GM21786 (cell line): ENCODE data around the gene SLC2A9.
A peak's percentile ranks its signal among the peaks of the same experiment; 100 is the strongest.
"Not testable (repeated sequence)": the region's sequence is repeated elsewhere in the genome, so short reads cannot be mapped to it uniquely, and the experiment has no call there.

Experiments
- ATAC-seq: cut with Tn5 transposase; IDR thresholded peaks from one replicate; pipeline ENCODE4 v1.9.1; 2021; ENCODE audit not compliant: unreplicated experiment

The SLC2A9 gene

DNA sequence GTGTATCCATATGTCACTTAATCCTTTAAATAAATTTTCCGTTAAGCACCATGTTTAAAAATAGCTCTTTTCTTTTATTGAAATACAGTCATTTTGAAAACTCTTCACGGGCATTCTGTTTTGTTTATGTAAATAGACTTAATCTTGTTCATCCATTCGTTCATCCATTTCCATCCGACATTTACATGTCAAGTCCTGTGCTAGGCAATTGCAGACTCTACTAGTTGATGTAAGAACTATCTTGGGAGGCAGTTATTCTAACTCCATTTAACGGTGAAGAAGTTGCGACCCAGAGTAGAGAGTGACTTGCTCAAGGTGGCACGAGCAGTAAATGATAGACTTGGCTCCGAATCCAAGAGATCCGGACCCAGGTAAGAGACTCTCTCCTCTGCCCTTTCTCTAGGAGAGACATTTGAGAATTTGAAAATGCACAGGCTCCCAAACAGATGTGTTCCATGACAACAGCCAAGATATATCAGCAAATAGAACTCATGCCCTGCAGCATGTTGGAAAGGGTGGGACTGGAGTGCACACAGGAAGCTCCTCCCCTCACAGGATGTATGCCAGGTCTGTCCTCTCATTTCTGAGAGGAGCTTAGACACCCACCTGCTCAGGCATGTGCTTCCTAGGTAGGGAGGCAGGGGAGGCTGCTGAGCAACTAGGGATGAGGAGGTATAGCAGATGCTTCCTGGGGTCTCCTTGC, 175.4 kb downstream of the SLC2A9 start:
- ATAC-seq, result no peak

DNA sequence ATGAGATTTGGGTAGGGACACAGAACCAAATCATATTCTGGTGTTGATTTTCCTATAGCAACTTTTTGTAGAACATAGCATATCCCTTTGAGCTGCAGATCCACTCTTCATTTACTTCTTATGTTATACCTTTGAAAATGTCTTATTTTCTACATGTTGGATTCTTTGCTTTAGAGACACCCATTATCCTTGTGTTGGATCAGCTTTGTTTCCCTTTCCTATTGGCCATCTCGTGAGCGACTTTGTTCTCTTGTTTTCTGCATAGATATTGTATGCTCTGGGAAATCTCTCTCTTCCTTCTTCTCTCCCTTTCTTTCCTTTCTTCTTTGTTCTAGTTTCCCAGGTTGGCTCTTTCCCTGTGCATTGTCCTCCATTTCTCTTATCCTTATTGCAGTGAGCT, 180.2 kb downstream of the SLC2A9 start:
- no peak for ATAC-seq

DNA sequence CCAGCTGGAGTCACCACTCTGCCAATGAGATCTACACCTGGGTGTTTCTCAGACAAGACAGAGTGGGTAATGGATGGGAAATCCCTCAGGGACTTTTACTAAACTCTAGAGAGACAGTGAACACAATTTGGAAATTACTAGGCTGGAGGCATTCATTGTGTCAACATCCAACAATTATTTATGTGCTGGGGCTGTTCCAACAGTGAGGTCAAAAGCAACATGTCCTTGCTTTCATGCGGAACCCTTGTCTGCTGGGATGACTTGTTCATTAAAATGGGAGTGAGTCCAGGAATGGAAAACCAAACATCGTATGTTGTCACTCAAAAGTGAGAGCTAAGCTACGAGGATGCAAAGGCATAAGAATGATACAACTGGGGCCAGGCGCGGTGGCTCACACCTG, 185.9 kb downstream of the SLC2A9 start:
- ATAC-seq, result no peak

DNA sequence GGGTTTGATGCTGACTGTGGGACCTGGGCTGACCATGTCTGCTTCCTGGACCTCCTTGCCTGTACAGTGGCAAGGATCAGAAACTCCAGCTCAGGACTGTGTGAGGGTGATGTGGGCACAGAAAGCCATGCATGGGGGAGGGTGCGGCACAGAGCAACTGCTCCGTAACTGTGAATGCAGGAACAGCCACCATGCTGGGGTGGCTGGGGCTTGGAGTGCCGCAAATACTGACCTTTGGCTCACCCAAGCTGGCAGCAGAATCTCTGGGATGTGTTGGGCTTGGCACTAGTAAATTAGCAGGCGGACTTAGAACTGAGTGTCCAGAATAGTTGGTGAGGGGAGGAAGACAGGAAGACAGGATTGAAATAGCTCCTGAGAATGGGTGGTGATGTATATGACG, 187.9 kb downstream of the SLC2A9 start:
- ATAC-seq, result no peak

DNA sequence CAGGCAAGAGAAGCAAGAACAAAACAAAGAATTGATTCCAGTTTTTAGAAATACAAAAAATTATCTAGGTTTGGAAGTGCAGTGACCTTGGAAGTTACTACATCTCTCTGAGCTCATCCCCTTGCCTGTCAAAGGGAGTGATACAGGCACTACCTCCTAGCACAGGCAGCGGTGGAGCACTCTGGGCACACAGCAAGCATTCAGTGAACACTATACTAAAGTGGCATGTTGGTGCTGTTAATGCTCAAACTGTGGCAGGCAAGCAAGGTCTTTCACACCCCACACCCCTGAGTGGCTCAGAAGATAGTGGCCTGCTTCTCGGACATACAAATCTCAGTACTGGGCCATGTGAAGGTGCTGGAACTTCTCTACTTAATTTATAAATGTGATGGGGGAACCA, 188.7 kb downstream of the SLC2A9 start:
- ATAC-seq, result no peak

DNA sequence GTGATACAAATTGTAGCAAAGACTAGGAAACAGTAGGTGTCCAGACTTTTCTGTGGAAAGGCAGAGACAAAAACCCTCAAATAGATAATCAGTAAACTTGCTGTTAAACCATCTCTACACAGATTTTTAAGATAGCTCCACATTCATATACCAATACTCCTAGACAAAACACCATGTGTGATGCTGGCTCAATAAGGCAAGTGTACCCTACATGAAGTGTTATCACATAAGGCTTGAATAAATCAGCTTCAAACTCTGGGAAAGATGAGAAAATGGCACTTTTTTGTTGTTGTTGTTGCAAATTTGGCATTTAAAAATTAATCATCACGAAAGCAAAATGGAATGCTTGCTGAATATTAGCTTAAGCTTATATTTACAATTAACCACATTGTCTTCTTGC, 194.7 kb downstream of the SLC2A9 start:
- ATAC-seq, result no peak

DNA sequence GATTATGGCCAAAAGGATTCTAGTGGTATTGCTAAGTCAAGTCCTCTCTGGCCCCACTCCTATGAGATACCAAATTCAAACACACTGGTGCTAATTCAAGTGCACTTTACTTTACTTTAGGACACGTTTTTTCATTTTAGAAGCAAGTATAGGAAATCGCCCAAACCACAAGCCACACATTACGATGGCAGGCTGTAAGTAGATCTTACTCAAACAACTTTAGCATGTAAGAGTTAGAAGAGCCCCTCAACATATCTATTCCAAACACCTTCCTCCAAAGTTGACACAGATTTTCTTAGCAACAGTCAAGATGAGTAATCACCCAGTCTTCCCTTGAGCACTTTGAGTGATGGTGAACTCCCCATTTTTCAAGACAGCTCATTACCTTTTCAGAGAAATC, 196.2 kb downstream of the SLC2A9 start:
- no peak for ATAC-seq

DNA sequence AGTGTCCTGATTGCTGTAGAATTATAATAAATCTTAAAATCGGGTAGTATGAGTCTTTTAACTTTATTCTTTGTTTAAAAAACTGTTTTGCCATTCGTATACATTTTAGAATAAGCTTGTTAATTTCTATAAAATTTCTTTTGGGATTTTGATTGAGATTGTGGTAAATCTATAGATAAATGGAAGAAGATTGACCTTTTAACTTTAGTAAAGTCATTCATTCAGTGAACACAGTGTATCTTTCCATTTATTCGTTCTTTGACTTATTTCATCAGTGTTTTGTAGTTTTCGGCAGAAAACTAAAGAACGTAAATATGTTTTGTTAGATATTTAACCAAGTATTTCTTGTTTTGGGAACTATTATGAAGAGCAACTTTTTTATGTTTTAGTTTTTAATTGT, 201.0 kb downstream of the SLC2A9 start:
- no peak for ATAC-seq

DNA sequence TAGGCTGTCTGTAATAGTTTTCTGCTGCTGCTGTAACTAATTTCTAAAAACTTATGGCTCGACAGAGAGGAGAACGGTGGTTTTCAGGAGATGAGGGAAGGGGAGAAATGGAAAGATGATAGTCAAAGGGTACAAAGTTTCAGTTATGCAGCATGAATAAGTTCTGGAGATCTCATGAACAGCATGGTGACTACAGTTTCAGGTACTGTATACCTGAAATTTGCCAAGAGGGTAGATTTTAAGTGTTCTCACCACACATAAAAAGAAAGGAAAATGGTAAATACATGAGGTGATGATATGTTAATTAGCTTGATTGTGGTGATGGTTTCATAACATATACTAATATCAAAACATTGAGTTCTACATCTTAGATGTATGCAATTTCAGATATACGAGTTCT, 205.0 kb downstream of the SLC2A9 start:
- no peak for ATAC-seq

DNA sequence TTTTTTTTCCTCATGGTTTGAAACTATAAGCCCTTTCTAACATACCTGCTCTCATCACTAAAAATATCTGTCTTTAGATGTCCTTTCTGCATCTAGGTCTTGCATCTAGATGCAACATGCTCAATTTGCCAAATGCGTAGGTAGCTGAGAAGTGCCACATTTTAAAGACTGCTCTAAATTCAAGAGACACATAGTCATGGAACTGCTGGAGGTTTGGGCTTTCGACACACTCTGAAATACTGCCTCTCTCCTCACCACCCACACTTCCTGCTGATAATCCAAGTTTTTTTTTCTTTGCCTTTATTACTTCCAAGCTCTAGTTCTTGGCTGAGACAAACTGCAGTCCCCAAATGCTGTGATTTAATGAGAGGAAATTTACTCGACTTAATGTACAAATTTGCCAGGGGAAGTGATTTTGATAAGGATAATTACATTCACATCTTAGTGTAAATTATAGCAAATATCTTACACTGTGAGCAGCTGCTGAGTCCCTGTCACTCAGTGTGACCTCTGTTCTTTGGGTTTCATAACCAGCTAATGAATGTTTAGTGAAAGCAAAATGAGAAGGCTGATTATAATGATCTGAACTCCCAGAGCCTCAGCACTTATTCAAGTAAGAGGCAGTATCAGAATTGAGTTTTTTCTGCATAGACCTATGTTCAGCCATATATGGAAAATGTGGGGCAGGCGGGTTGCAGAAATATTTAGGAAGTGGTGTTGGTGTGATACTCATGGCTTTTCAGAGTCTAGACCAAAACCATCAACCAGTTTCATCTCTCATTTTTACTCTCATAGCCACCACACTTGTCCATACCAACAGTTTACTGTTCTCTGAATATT, 208.6 kb downstream of the SLC2A9 start:
- ATAC-seq, result peak; percentile 85

DNA sequence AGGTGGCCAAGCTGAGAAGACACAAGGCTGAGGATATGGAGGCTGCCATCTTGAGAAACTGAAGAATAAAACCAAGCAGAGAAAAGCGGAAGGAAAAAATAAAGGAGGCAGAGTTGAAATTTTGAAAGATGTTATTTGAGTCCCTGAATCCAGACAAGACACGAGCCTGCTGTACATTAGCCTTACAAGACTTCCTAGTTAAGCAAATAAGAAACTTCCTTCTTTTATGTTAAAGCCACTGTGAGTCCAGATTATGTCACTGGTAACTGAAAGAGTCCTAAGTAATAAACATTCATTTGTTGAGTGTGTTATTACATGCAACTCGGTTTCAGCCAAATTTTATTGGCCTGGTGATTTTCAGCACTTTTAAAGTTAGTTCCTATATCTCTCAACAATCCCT, 209.5 kb downstream of the SLC2A9 start:
- no peak for ATAC-seq

DNA sequence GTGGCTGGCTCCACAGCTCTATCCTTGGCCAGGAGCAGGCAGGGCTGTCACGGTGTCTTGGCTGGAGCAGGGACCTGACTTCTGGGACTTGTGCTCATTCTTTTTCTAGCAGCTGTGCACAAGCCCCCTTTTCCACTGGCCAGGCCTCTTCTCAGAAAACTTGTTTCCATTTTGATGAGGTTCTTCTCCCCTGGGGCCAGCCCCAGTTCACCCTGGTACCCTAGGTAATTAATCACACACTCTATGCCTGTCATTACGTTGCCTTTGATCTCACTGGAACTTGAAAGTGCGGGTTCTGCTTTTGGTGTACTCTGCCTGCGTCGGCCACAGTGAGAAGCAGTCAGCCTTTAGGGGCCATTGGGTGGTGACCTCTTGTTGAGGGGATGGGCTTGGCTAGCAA, 213.2 kb downstream of the SLC2A9 start:
- no peak for ATAC-seq

DNA sequence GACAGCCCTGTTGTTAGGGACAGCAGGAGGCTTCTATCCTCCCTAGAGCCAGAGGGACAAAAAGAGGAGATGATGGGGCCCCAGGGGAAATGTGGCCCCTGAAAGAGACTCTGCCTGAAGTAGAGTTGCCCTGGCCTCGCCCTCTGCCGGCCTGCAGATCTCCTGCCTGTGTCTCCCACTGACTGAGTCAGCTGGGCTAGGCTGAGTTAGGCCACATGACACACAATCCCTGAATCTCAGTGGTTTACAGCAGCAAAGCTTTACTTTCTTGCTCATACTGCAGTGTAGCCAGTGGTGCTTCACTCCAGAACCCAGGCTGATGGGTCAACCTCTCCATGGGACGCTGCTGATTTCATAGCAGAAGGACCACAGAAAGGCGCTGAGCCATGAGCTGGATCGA, 216.4 kb downstream of the SLC2A9 start:
- no peak for ATAC-seq

DNA sequence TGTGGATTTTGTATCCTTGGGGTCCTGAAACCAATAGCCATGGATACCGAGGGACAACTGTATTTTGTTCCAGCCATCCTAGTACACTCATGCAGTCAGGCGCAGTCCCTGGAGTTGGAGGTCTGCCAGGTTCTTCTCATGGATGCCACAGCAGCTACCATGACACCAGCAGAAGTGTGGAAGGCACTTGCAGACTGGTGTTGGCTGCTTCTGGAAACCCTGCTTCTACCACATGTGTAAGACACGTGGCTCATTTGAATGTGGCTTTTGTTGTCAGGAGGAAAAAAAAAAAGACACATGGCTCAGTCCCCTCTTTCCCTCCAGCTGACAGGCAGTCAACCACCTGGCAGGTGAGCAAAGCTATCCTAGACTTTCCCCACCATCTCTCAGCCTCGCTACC, 220.4 kb downstream of the SLC2A9 start:
- ATAC-seq, result no peak

DNA sequence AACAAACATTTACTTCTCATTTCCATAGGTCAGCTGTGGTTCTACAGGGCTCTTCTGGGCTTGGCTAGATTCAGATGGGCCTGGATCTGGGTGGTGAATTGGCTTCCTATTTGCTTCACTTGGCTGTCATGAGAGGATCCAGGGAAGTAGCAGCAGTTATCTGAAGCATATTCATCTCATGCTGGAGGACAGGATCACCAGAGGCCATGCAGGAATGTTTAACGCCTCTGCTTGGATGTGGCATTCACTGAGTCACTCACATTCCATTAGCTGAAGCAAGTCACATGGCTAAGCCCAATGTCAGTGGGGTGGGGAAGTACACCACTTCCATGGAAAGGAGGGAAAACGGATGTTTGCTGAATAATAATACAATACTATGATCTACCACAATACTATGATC, 224.7 kb downstream of the SLC2A9 start:
- ATAC-seq, result not testable (repeated sequence)

DNA sequence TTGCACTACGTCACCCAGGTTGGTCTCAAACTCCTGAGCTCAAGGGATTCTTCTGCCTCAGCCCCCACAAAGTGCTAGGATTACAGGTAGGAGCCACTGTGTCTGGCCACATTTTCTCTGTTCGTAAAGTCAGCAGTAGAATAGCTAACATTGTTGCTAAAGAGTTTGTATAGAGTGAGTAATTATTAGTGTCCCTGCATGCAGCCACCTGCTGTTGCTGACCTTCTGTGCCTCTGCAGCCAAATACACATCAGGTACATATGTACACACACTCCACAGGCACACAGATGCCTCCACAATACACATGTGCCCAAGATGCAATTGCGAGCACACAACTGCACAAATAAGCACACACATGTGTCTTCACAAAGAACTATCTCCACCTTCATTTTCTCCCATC, 228.9 kb downstream of the SLC2A9 start:
- no peak for ATAC-seq

DNA sequence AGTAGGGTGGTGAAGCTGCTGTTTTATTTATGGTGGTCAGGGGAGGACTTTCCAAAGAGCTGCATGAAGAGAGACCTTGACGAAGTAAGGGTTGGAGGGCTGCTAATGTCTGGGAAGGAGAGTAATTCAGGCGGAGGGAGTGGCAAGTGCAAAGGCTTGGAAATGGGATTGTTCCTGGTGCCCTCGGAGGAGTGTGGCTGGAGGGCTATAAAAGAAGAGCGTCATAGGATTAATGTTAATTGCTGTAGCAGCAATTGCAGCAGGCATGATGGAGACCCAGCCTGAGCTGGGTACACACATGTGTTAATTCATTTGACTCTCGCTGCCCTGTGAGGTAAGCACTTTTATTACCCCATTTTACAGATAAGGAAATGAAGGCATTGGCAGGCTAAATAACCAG, 235.4 kb downstream of the SLC2A9 start:
- not testable (repeated sequence) for ATAC-seq

DNA sequence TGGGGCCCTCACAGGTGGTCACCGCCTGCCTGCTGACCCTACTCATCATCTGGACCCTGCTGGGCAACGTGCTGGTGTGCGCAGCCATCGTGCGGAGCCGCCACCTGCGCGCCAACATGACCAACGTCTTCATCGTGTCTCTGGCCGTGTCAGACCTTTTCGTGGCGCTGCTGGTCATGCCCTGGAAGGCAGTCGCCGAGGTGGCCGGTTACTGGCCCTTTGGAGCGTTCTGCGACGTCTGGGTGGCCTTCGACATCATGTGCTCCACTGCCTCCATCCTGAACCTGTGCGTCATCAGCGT, 239.2 kb downstream of the SLC2A9 start:
- no peak for ATAC-seq

DNA sequence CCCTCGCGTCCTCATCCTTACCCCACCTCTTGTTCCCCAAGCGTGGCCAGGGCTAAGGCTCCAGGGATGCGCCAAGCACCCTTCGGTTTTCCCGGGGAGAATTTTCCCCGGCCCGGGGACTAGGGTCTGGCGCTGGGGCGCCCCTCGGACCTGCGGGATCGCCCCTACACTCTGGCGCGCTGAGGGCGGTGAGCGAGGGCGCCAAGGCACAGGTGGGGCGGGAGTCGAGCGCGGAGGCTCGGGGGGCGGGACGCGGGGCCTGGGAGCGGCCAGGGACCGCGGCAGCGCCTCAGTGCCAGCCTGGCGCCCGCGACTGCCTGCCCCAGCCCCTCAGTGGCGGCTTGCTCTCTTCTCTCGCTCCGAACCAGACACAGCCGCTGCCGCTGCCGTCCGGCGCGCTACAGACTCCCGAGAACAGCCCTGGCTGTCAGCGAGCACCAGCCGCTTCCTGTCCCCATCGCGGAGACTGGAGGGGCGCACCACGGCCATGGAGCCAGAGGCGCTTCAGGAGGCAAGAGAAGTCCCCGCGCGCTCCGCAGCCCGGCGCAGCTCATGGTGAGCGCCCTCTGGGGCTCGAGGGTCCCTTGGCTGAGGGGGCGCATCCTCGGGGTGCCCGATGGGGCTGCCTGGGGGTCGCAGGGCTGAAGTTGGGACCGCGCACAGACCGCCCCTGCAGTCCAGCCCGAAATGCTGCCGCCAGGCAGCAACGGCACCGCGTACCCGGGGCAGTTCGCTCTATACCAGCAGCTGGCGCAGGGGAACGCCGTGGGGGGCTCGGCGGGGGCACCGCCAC, 239.8 kb downstream of the SLC2A9 start, which contains the start of gene DRD5:
TSS of gene DRD5 (plus strand) at position 292 of the 793 bp plus-strand sequence. CDS start at position 688, 396 bp downstream.
- ATAC-seq, result no peak
